NCI-H128 (cell line): ENCODE data around the gene NLRP5.
"Not testable (repeated sequence)": the region's sequence is repeated elsewhere in the genome, so short reads cannot be mapped to it uniquely, and the experiment has no call there.

ENCODE experiments used
- DNase-seq: peaks from one replicate; lab custom pipeline; 2025; ENCODE audit not compliant: unreplicated experiment; lab: John Stamatoyannopoulos, UW

NLRP5 gene

GRCh38 chr19:56098237-56098636, 111.7 kb downstream of the NLRP5 start:
- not testable (repeated sequence) for DNase-seq

- DNase-seq, result no peak
These were observed 112.4 kb downstream of the NLRP5 start for GRCh38 chr19:56098731-56099568.

GRCh38 chr19:56099638-56100539, 113.3 kb downstream of the NLRP5 start:
- DNase-seq, result no peak

DNA sequence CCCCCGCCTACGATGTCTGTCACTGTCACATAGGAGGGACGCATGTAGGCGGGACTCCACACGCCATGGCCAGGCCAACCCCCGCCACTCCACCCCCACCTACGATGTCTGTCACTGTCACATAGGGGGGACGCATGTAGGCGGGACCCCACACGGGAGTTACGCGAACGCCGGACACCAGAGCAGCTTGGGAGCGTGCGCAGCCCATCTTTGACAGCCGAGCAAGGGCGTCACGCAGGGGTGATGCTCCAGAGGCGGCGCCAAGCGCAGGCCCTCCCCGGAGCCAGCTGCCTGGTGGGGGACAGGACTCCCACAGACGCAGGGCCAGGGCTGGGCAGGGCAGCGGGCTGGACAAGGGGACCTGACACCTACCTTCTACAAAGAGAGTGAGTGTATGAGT, 114.5 kb downstream of the NLRP5 start:
- DNase-seq, result no peak

GRCh38 chr19:56101746-56102535, 115.4 kb downstream of the NLRP5 start:
- no peak for DNase-seq

- DNase-seq, result no peak
These were observed 116.5 kb downstream of the NLRP5 start for GRCh38 chr19:56103027-56103614.

DNA sequence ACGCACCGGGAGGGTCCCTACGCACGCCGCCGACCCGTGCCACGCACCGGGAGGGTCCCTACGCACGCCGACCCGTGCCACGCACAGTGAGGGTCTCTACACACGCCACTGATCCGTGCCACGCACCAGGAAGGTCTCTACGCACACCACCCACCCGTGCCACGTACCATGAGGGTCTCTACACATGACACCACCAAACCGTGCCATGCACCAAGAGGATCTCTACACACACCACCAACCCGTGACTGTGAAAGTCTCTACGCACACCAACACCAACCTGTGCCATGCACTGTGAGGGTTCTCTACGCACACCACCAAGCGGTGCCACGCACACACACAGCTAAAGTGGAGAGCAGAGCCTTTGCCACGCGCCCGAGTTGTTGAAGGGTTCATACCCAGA, 117.8 kb downstream of the NLRP5 start:
- no peak for DNase-seq

- peak; percentile 84 for DNase-seq
These were observed 118.6 kb downstream of the NLRP5 start for GRCh38 chr19:56105090-56105701.

DNA sequence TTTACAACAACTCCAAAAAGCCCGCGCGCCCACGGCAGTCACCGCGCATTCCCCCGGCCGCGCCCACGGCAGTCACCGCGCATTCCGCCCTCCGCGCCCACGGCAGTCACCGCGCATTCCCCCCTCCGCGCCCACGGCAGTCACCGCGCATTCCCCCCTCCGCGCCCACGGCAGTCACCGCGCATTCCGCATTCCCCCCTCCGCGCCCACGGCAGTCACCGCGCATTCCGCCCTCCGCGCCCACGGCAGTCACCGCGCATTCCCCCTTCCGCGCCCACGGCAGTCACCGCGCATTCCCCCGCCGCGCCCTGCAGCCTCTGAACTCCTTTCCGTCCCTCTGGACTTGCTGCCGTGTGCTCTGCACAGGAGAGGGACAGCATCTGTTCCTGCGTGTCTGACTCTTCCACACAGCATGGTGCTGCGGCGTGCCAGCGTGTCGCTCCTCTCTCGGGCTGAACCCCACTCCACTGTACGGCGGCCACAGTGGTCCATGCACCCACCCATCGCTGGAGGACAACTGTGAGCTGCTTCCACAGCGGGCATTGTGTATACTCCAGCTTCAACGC, 119.3 kb downstream of the NLRP5 start:
- DNase-seq, result not testable (repeated sequence)

GRCh38 chr19:56106397-56106849, 119.8 kb downstream of the NLRP5 start:
- DNase-seq, result no peak

DNA sequence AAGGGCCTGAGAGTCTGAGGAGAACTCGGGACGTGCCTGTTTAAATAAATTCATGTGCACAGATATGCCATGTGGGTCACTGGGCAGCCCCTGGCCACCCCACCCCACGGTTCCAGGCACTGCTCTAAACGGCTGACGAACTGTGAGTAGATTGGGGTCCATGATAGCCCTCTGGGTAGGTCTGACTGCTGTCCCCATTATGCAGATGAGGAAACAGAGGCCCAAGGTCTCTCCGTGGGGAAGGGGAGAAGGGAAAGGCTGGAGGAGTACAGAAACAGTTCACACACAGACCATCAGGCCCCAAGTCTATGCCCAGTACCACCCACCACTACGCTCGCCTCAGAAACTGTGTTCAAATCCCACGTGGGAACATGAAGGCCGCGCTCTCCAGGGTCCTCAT, 120.4 kb downstream of the NLRP5 start:
- no peak for DNase-seq

DNA sequence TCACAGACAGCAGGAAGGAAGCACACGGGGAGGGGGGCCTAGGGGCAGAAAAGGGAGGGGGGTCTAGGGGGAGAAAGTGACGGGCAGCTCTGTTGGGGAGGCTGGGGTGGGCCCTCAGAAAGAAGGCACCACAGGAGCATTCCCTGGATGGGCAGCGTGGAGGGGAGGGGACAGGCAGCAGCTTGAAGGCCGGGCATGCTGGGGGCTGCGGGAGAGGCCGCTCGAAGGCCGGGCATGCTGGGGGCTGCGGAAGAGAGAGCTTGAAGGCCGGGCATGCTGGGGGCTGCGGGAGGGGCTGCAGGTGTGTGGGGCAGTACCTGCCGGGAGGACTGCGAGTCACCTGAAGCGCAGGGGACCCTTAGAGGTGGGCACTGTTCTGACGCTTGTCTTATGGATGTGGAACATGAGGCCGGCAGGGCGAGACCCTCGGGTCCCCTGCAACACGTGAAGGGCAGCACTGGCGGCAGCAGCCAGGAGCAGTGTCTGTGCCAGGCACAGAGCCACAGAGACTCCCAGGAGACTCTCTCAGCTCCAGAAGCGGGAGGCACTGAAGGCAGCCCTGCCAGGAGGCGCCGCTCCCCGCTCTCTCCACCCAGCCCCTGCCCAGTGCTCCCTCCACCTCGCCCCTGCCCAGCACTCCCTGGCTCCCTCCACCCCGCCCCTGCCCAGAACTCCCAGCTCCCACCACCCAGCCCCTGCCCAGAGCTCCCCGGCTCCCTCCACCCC, 121.2 kb downstream of the NLRP5 start:
- DNase-seq, result no peak

DNA sequence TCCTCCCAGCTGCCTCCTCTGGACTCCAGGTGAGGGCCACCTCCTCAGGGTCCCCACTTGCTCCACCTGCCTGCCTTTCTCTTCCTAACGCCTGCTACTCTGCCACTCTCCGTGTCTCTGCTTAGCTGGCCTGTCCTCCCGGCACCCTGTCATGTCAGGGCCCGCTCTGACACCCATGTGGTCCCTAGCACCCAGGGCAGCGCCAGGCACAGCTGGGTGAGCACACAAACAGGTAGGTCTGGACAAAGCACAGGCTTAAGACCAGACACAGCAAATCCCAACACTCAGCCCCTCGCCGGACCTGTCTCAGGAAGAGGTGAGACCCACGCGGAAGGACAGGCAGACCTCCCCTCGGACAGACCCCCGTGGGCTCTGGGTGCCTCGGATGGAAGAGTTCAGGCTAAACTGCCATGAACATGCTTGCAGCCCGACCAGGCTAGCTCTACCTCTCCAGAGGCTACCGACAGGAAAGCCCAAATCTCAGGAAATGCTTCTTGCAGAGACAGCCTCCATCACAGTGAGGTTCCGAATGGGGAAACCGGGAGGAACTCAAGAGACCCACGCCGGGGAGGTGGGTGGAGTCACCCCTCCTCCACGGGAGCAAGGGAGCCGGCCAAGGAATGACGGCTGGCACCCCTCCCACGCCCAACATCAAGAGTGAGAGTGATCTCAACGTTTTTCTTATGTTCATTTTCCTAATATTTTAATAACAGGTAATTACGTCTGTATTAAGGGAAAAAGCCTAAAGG, 122.0 kb downstream of the NLRP5 start:
- DNase-seq, result no peak

DNA sequence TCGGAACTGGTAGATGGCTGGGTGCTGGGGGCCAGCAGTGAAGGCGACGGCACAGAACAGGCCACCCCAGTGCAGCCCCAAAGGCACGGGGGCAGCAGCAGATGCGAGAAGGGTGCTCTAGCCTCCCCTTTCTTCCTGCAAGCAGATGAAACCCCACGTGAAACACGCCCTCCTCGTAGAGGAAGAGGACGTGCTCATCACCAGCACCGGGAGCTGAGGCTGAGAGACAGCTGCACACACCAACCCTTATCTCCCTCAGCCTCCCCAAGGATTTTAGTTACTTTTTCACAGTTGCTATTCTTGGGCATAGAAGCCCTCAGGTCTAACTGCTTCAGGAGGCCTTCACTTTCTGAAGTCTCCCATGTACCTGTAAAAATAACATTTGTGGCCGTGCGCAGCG, 122.7 kb downstream of the NLRP5 start:
- DNase-seq, result no peak

- no peak for DNase-seq
These were observed 124.2 kb downstream of the NLRP5 start for GRCh38 chr19:56110515-56111448.
